Measurements from ENCODE around the gene NEDD9. TPM values are rescaled to one million over a fixed set of nuclear protein-coding genes. Genes with fewer than 3 reads are reported as not detected.

NEDD9 gene
- polyA plus RNA-seq, 3 donors = 18.2 to 35.9 (median 33.0) TPM

DNA sequence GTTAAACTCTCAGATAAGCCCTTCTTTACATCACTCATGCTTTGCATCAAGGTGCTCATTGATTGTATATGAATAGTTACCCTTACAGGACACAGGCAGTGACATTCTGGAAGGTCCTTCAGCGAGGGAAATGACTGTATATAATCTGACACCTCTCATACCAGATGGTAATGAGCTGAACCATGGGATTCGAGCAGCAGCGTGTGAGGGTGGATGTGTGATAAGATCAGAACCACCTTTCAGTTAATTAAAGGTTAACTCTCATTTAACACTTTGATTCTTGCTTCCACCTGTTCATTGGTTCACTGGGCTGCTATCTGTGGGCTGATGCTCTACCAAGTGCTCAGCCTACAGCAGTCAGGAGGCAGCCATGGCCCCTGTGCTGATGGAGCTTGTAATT is 24.2 kb downstream of the NEDD9 start:
- TF ChIP-seq, protein P1, sequence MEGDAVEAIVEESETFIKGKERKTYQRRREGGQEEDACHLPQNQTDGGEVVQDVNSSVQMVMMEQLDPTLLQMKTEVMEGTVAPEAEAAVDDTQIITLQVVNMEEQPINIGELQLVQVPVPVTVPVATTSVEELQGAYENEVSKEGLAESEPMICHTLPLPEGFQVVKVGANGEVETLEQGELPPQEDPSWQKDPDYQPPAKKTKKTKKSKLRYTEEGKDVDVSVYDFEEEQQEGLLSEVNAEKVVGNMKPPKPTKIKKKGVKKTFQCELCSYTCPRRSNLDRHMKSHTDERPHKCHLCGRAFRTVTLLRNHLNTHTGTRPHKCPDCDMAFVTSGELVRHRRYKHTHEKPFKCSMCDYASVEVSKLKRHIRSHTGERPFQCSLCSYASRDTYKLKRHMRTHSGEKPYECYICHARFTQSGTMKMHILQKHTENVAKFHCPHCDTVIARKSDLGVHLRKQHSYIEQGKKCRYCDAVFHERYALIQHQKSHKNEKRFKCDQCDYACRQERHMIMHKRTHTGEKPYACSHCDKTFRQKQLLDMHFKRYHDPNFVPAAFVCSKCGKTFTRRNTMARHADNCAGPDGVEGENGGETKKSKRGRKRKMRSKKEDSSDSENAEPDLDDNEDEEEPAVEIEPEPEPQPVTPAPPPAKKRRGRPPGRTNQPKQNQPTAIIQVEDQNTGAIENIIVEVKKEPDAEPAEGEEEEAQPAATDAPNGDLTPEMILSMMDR (IDR thresholded peaks at IDR 0.05) = no peak
- H3K4me3 ChIP-seq (replicated peaks in 1 of 3; ENCODE audit: low read depth in 2 of 3, low read length in 3 of 3) = no peak overlapping the region
- H4K20me1 ChIP-seq (ENCODE audit: insufficient read depth, low read length) = no peaks in the 10 kb centered on the region
- Mint-ChIP-seq H3K36me3 (peaks cover 57 to 63% of the 10 kb centered on the region in 2 donors), H3K4me3 (no peak overlapping the region), H3K9me3 (no peaks in the 10 kb centered on the region), H3K27ac (peak overlapping the region in 6 of 7 donors; percentile 69 to 99 (median 98)), H3K27me3 (ENCODE audit: low read depth in 3 of 3) (peaks cover 0 to 4% (median 0%) of the 10 kb centered on the region in 3 donors), H3K4me1 (peaks cover 59% of the 10 kb centered on the region)
- H3K4me1 ChIP-seq (ENCODE audit: control insufficient read depth in 1 of 2, insufficient read depth in 2 of 2, low read length in 2 of 2) = peaks cover 58 to 60% of the 10 kb centered on the region in 2 donors
- WGBS (ENCODE audit: insufficient coverage) = no CpG with 5 or more reads among the region's 3 CpGs
- no peak overlapping the region for H3K4me2 ChIP-seq (replicated peaks; ENCODE audit: extremely low read depth, low read length, poor library complexity, severe bottlenecking)
- no peaks in the 10 kb centered on the region for H3K27me3 ChIP-seq (ENCODE audit: control insufficient read depth in 2 of 2, insufficient read depth in 2 of 2, low read length in 2 of 2)
- H3K36me3 ChIP-seq (replicated peaks in 1 of 2; ENCODE audit: control insufficient read depth in 1 of 2, insufficient read depth in 2 of 2, low read length in 2 of 2) = peaks cover 6 to 34% of the 10 kb centered on the region in 2 donors
- H2AFZ ChIP-seq (ENCODE audit: insufficient read depth, low read depth, low read length, poor library complexity, severe bottlenecking) = no peak overlapping the region
- H3K9ac ChIP-seq (ENCODE audit: insufficient read depth, low read length, poor library complexity, severe bottlenecking) = no peak overlapping the region
- H3K79me2 ChIP-seq (ENCODE audit: insufficient read depth, low read length) = peaks cover 3% of the 10 kb centered on the region
- H3K9me3 ChIP-seq (replicated peaks in 1 of 2; ENCODE audit: control insufficient read depth in 1 of 2, insufficient read depth in 1 of 2, low read length in 2 of 2) = no peaks in the 10 kb centered on the region
- H3K27ac ChIP-seq (ENCODE audit: low read depth in 1 of 2, low read length in 2 of 2) = peak overlapping the region in 1 of 2 donors; percentile 99
- intact Hi-C loops (cut with micrococcal nuclease) = no loop called here
- DNase-seq = no peak

DNA sequence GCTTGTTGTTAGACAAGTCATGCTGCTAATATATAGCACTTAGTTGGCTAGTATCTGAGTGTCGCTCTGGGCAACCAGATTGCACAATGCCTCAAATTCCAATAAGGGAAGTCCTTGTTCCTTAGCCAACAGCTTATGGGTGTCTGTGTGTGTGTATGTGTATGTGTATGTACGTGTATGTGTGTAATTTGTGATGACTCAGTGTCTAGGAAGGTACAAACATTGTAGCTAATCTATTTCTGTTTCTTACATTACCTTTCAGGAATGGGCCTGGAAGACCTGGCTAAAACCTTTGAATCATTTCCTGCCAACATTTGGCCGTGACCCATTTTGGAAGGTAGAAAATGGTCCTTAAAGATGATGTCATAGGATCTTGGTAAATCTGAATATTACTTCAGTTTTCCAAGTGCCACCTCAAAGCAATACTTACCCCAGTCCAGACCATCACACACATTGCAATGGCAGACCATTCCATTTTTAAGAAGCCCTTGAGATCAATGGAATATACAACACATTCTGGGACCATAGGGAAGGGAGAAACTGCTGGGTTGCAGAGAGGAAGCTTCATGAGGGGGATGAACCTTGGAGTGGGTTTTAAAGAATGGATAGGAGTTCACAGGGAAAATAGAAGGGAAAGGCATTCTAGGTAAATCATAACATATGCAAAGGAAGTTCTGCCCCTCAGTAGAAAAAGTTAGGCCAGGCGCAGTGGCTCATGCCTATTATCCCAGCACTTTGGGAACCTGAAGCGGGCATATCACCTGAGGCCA is 25.1 kb downstream of the NEDD9 start:
- Mint-ChIP-seq H3K27me3 (ENCODE audit: low read depth in 3 of 3) (peaks cover 0 to 4% (median 0%) of the 10 kb centered on the region in 3 donors), H3K36me3 (peaks cover 56 to 64% of the 10 kb centered on the region in 2 donors), H3K27ac (peak overlapping the region; percentile 97 to 99 (median 99)), H3K4me3 (peak overlapping the region; percentile 9 to 82), H3K4me1 (peaks cover 50% of the 10 kb centered on the region), H3K9me3 (no peaks in the 10 kb centered on the region)
- Histone ChIP-seq H3K27me3 (ENCODE audit: control insufficient read depth in 2 of 2, insufficient read depth in 2 of 2, low read length in 2 of 2) (no peaks in the 10 kb centered on the region), H3K79me2 (ENCODE audit: insufficient read depth, low read length) (peaks cover 3% of the 10 kb centered on the region), H4K20me1 (ENCODE audit: insufficient read depth, low read length) (no peaks in the 10 kb centered on the region), H3K9ac (ENCODE audit: insufficient read depth, low read length, poor library complexity, severe bottlenecking) (peak overlapping the region; percentile 69), H3K27ac (ENCODE audit: low read depth in 1 of 2, low read length in 2 of 2) (peak overlapping the region; percentile 67 to 99), H3K4me3 (replicated peaks in 1 of 3; ENCODE audit: low read depth in 2 of 3, low read length in 3 of 3) (peak overlapping the region in 1 of 3 experiments; percentile 47), H2AFZ (ENCODE audit: insufficient read depth, low read depth, low read length, poor library complexity, severe bottlenecking) (no peak overlapping the region), H3K4me1 (ENCODE audit: control insufficient read depth in 1 of 2, insufficient read depth in 2 of 2, low read length in 2 of 2) (peaks cover 49 to 51% of the 10 kb centered on the region in 2 donors), H3K36me3 (replicated peaks in 1 of 2; ENCODE audit: control insufficient read depth in 1 of 2, insufficient read depth in 2 of 2, low read length in 2 of 2) (peaks cover 7 to 40% of the 10 kb centered on the region in 2 donors), H3K4me2 (replicated peaks; ENCODE audit: extremely low read depth, low read length, poor library complexity, severe bottlenecking) (peak overlapping the region; percentile 61), H3K9me3 (replicated peaks in 1 of 2; ENCODE audit: control insufficient read depth in 1 of 2, insufficient read depth in 1 of 2, low read length in 2 of 2) (no peaks in the 10 kb centered on the region)
- peak; percentile 96 to 100 (median 99) for DNase-seq
- TF ChIP-seq, protein P1 (IDR thresholded peaks at IDR 0.05) = no peak
- intact Hi-C loops (cut with micrococcal nuclease) = loop anchor here in 1 of 2 donors (2.0 kb wide), 1 partner anchor 63 kb away; no protein-coding TSS in a partner anchor
- 90% methylated on average over 2 of the region's 5 CpGs for WGBS (ENCODE audit: insufficient coverage)

Data from CD14-positive monocyte (primary cell).